ENCODE results near the gene ZDHHC4. TPM values are rescaled to one million over a fixed set of nuclear protein-coding genes. Genes with fewer than 3 reads are reported as not detected.

The ZDHHC4 gene
- total and polyA plus RNA-seq, 2 of the 13 experiments (the other 11 are each of a cell fraction or from before 2014, with no cell fraction given): 83.2 to 188 TPM

- TF ChIP-seq THRA (CRISPR knock-in tag; IDR thresholded peaks at IDR 0.05; ENCODE audit: borderline replicate concordance) (no peak), TCF7L2 (IDR thresholded peaks at IDR 0.05; ENCODE audit: low read depth, low read length) (no peak), TRIM22 (IDR thresholded peaks at IDR 0.05) (no peak), ATF4 (CRISPR knock-in tag; IDR thresholded peaks at IDR 0.05) (no peak), ZNF7 (CRISPR knock-in tag; IDR thresholded peaks at IDR 0.05) (no peak), SP2 (CRISPR knock-in tag; IDR thresholded peaks at IDR 0.05) (no peak), MTF1 (CRISPR knock-in tag; IDR thresholded peaks at IDR 0.05) (no peak), RFXANK (CRISPR knock-in tag; IDR thresholded peaks at IDR 0.05) (no peak), HHEX (CRISPR knock-in tag; IDR thresholded peaks at IDR 0.05) (no peak), SIX1 (CRISPR knock-in tag; IDR thresholded peaks at IDR 0.05; ENCODE audit: borderline replicate concordance) (no peak), SMYD3 (CRISPR knock-in tag; IDR thresholded peaks at IDR 0.05) (no peak), PTBP1 (IDR thresholded peaks at IDR 0.05; ENCODE audit: low read depth, low read length, poor library complexity, severe bottlenecking) (no peak), HDAC6 (IDR thresholded peaks at IDR 0.05; ENCODE audit: low read depth, low read length) (no peak), RFX3 (CRISPR knock-in tag; IDR thresholded peaks at IDR 0.05) (no peak), NONO (IDR thresholded peaks at IDR 0.05) (no peak), NONO (CRISPR knock-in tag; conservative IDR thresholded peaks at IDR 0.05) (no peak; the same call in 1 of the 2 replicates), NFIC (IDR thresholded peaks at IDR 0.05; ENCODE audit: low read length) (no peak), PITX1 (CRISPR knock-in tag; IDR thresholded peaks at IDR 0.05) (no peak; the same call in 1 of the 2 replicates), KLF6 (CRISPR knock-in tag; IDR thresholded peaks at IDR 0.05) (no peak), ZNF121 (CRISPR knock-in tag; IDR thresholded peaks at IDR 0.05) (no peak), MNT (IDR thresholded peaks at IDR 0.05) (no peak), ZNF383 (CRISPR knock-in tag; IDR thresholded peaks at IDR 0.05; ENCODE audit: borderline replicate concordance) (no peak), ASH2L (IDR thresholded peaks at IDR 0.05; ENCODE audit: insufficient read length, low read depth, low read length) (peak; percentile 65), ZBTB1 (CRISPR knock-in tag; IDR thresholded peaks at IDR 0.05; ENCODE audit: borderline replicate concordance) (no peak), CSRNP1 (CRISPR knock-in tag; IDR thresholded peaks at IDR 0.05) (no peak), RELA (CRISPR knock-in tag; IDR thresholded peaks at IDR 0.05) (no peak)
Measured at GRCh38 chr7:6589829-6590644, 12.8 kb downstream of the ZDHHC4 start, which contains the start of gene INTS15 (continued).
